Measurements from ENCODE around the gene DPH1.

DNA sequence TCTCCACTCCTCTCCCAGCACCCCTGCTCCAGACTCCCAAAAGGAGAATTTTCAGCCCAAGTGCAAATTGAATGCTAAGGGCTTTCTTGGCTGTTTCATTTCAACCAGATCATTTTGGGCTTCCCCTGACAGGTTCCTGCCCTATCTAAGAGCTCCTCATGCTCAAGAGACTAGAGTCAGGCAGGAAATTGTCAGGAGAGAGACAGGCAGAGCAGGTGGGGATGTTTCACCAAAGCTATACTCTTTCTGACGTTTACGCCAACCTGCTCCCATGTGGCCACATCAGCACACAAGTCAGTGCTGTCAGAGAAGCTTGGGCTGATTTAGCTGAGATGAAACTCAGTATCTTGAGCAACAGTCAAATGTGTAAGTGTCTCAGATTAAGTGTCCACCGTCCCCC, 56.4 kb downstream of the DPH1 start:
- TF ChIP-seq CTCF (IDR thresholded peaks at IDR 0.05) (no peak), POLR2AphosphoS5 (IDR thresholded peaks at IDR 0.05) (no peak)

Measured in sigmoid colon (tissue), 4 donors.